Measurements from ENCODE around the gene RNF144A. TPM values are rescaled to one million over a fixed set of nuclear protein-coding genes. Genes with fewer than 3 reads are reported as not detected.

RNF144A gene
- total and polyA plus RNA-seq, 2 experiments from 2014 or later = 2.8 to 14.7 TPM

GRCh38 chr2:6977113-6977741 lies 60.0 kb downstream of the RNF144A start:
- no peaks in the 10 kb centered on the region for H3F3A ChIP-seq (replicated peaks; ENCODE audit: low read depth)
- no peak overlapping the region for H2AFZ ChIP-seq
- no peaks in the 10 kb centered on the region; the same call in 1 of the 2 replicates for H4K20me1 ChIP-seq (replicated peaks; ENCODE audit: insufficient read depth)
- ATAC-seq (no peak), DNase-seq (ENCODE audit: low spot score) (no peak)
- H3K4me3 ChIP-seq = no peak overlapping the region
- Mint-ChIP-seq H3K9me3 (peaks cover 28% of the 10 kb centered on the region), H3K27ac (no peak overlapping the region), H3K27me3 (ENCODE audit: insufficient read depth, low read depth, poor library complexity) (peaks cover 7% of the 10 kb centered on the region), H3K4me1 (no peaks in the 10 kb centered on the region; the same call in 2 of the 3 replicates), H3K36me3 (ENCODE audit: low read depth) (peaks cover 32% of the 10 kb centered on the region), H3K4me3 (no peak overlapping the region)
- H3K9me2 ChIP-seq (ENCODE audit: insufficient read depth) = no peaks in the 10 kb centered on the region
- no peaks in the 10 kb centered on the region for H3K36me3 ChIP-seq (ENCODE audit: insufficient read depth)
- no peaks in the 10 kb centered on the region for H3K4me1 ChIP-seq (ENCODE audit: insufficient read depth)
- H3K79me2 ChIP-seq (replicated peaks; ENCODE audit: insufficient read depth) = no peaks in the 10 kb centered on the region
- H3K27me3 ChIP-seq (ENCODE audit: insufficient read depth) = no peaks in the 10 kb centered on the region
- no peak overlapping the region for H3K27ac ChIP-seq (ENCODE audit: low read depth)
- no peak overlapping the region for H3K4me2 ChIP-seq
- no peak for TF ChIP-seq ZNF114 (CRISPR knock-in tag; IDR thresholded peaks at IDR 0.05)
- TF ChIP-seq EZH2phosphoT487 (IDR thresholded peaks at IDR 0.05; ENCODE audit: unreplicated experiment) = no peak
- no peak for TF ChIP-seq REST (IDR thresholded peaks at IDR 0.05; ENCODE audit: unreplicated experiment)
- no peak for TF ChIP-seq CTCF (conservative IDR thresholded peaks at IDR 0.05; ENCODE audit: low read depth in 2 of 2)
- no peak for TF ChIP-seq CREB1 (CRISPR knock-in tag; IDR thresholded peaks at IDR 0.05; ENCODE audit: low read depth)
- TF ChIP-seq NANOG (IDR thresholded peaks at IDR 0.05; ENCODE audit: borderline replicate concordance) = no peak
- no peak for TF ChIP-seq STAT1 (IDR thresholded peaks at IDR 0.05; ENCODE audit: unreplicated experiment)

- Histone ChIP-seq H3K27me3 (ENCODE audit: insufficient read depth) (no peaks in the 10 kb centered on the region), H3K27ac (ENCODE audit: low read depth) (no peak overlapping the region), H3F3A (replicated peaks; ENCODE audit: low read depth) (no peaks in the 10 kb centered on the region), H3K4me3 (no peak overlapping the region), H3K4me1 (ENCODE audit: insufficient read depth) (no peaks in the 10 kb centered on the region), H3K36me3 (ENCODE audit: insufficient read depth) (no peaks in the 10 kb centered on the region), H3K9me2 (ENCODE audit: insufficient read depth) (no peaks in the 10 kb centered on the region), H3K4me2 (no peak overlapping the region), H4K20me1 (replicated peaks; ENCODE audit: insufficient read depth) (no peaks in the 10 kb centered on the region; the same call in 1 of the 2 replicates), H2AFZ (no peak overlapping the region), H3K79me2 (replicated peaks; ENCODE audit: insufficient read depth) (no peaks in the 10 kb centered on the region)
- ATAC-seq (no peak), DNase-seq (ENCODE audit: low spot score) (no peak)
- peaks cover 32% of the 10 kb centered on the region for H3K36me3 Mint-ChIP-seq (ENCODE audit: low read depth)
- no peaks in the 10 kb centered on the region; the same call in 2 of the 3 replicates for H3K4me1 Mint-ChIP-seq
- H3K27ac Mint-ChIP-seq = no peak overlapping the region
- peaks cover 3% of the 10 kb centered on the region for H3K27me3 Mint-ChIP-seq (ENCODE audit: insufficient read depth, low read depth, poor library complexity)
- H3K9me3 Mint-ChIP-seq = peaks cover 28% of the 10 kb centered on the region
- no peak overlapping the region for H3K4me3 Mint-ChIP-seq
- no peak for TF ChIP-seq ZNF331 (CRISPR knock-in tag; IDR thresholded peaks at IDR 0.05; ENCODE audit: low read depth)
- no peak for TF ChIP-seq NANOG (IDR thresholded peaks at IDR 0.05; ENCODE audit: borderline replicate concordance)
- TF ChIP-seq EZH2phosphoT487 (IDR thresholded peaks at IDR 0.05; ENCODE audit: unreplicated experiment) = no peak
- no peak for TF ChIP-seq STAT1 (IDR thresholded peaks at IDR 0.05; ENCODE audit: unreplicated experiment)
- no peak for TF ChIP-seq ZNF114 (CRISPR knock-in tag; IDR thresholded peaks at IDR 0.05)
- no peak for TF ChIP-seq JUNB (IDR thresholded peaks at IDR 0.05; ENCODE audit: unreplicated experiment)
- TF ChIP-seq EZH2 (IDR thresholded peaks at IDR 0.05; ENCODE audit: low read depth, unreplicated experiment) = no peak
- TF ChIP-seq CTCF (conservative IDR thresholded peaks at IDR 0.05; ENCODE audit: low read depth in 2 of 2) = no peak
- no peak for TF ChIP-seq ETS1 (IDR thresholded peaks at IDR 0.05)
- no peak for TF ChIP-seq CREB1 (CRISPR knock-in tag; IDR thresholded peaks at IDR 0.05; ENCODE audit: low read depth)
These were observed 60.6 kb downstream of the RNF144A start for GRCh38 chr2:6977786-6978185.
